Thyroid gland (tissue), 4 donors: Measurements from ENCODE around the gene ZNF608.

ENCODE experiments used
- POLR2A ChIP-seq, 2 donors: fragments of 450-650 bp; IDR thresholded peaks; one replicate each; pipeline ENCODE4 v1.6.1; 2017; ENCODE audit warnings: antibody characterized with exemption in 2 of 2, mild to moderate bottlenecking in 2 of 2, moderate library complexity in 1 of 2
- TF ChIP-seq, protein P1 (sequence below), 6 experiments: fragments of 200-600 bp in 3 of 6; fragments of 450-650 bp in 3 of 6; sonication (generic) in 3 of 6; IDR thresholded peaks; one replicate each; pipeline ENCODE4 v1.5.1; 2016 to 2019; ENCODE audit warnings: antibody characterized with exemption in 6 of 6, mild to moderate bottlenecking in 2 of 6, inconsistent platforms in 1 of 6, moderate library complexity in 1 of 6

DNA sequence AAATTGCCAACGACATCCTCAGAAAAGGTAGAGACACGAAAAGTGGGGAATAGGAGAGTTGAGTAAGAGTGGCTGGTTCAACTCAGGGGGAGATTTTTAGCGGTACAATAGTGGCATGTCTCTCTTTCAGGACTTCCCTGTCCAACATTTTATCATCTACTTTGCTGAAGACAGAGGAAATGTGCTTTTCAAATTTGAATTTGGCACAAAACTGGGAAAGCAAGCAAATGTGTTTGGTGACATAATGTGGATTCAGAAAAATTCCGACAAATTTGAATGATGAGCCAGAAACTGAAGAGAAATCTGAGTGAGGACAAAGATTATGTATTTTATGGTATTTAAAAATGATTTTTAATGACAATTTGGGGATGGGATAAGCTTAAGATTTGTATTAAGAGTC lies 33.6 kb upstream of the ZNF608 start:
- TF ChIP-seq, protein P1, sequence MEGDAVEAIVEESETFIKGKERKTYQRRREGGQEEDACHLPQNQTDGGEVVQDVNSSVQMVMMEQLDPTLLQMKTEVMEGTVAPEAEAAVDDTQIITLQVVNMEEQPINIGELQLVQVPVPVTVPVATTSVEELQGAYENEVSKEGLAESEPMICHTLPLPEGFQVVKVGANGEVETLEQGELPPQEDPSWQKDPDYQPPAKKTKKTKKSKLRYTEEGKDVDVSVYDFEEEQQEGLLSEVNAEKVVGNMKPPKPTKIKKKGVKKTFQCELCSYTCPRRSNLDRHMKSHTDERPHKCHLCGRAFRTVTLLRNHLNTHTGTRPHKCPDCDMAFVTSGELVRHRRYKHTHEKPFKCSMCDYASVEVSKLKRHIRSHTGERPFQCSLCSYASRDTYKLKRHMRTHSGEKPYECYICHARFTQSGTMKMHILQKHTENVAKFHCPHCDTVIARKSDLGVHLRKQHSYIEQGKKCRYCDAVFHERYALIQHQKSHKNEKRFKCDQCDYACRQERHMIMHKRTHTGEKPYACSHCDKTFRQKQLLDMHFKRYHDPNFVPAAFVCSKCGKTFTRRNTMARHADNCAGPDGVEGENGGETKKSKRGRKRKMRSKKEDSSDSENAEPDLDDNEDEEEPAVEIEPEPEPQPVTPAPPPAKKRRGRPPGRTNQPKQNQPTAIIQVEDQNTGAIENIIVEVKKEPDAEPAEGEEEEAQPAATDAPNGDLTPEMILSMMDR (IDR thresholded peaks at IDR 0.05): no peak
- TF ChIP-seq POLR2A (IDR thresholded peaks at IDR 0.05): no peak
